Peyer's patch (tissue), 4 donors: ENCODE results near the gene SIGLEC6. TPM values are rescaled to one million over a fixed set of nuclear protein-coding genes. Genes with fewer than 3 reads are reported as not detected.

ENCODE experiments used
- DNase-seq, 3 donors: peaks; one replicate each; pipeline ENCODE4 v3.0.0-alpha.2; 2017 to 2019
- H3K27ac ChIP-seq, 4 donors: fragments of 200-600 bp; sonication (generic); one replicate each; pipeline ENCODE4 v1.5.1; 2016 to 2019
- H3K27me3 ChIP-seq, 2 donors: fragments of 200-600 bp; sonication (generic); one replicate each; pipeline ENCODE4 v1.5.1; 2019
- H3K36me3 ChIP-seq, 3 donors: fragments of 200-600 bp; sonication (generic); one replicate each; pipeline ENCODE4 v1.5.1; 2016 to 2019
- H3K4me1 ChIP-seq, 4 donors: fragments of 200-600 bp; sonication (generic); one replicate each; pipeline ENCODE4 v1.5.1; 2016 to 2019
- H3K4me3 ChIP-seq, 4 donors: fragments of 200-600 bp; sonication (generic); 1 replicate in 3 of 4; 2 replicates in 1 of 4; pipeline ENCODE4 v1.5.1; 2016 to 2019; ENCODE audit warnings: mild to moderate bottlenecking in 1 of 4
- H3K9me3 ChIP-seq, 4 donors: fragments of 200-600 bp; sonication (generic); one replicate each; pipeline ENCODE4 v1.5.1; 2016 to 2019; ENCODE audit warnings: mild to moderate bottlenecking in 1 of 4
- POLR2A ChIP-seq, 2 donors: fragments of 450-650 bp; IDR thresholded peaks; one replicate each; pipeline ENCODE4 v1.5.1; 2017; ENCODE audit warnings: antibody characterized with exemption in 2 of 2, mild to moderate bottlenecking in 2 of 2, moderate library complexity in 2 of 2
- total RNA-seq, 4 donors: library from RNA; depleted of rRNA; stranded (reverse); fragments of >200 nt; gene quantifications; one replicate each; pipeline ENCODE4 v1.1.0, GENCODE V29; 2016
- TF ChIP-seq, protein P1 (sequence below), 6 experiments: fragments of 450-650 bp in 4 of 6; fragments of 200-600 bp in 2 of 6; sonication (generic) in 1 of 6; IDR thresholded peaks; one replicate each; pipeline ENCODE4 v1.5.1; 2017 to 2019; ENCODE audit warnings: antibody characterized with exemption in 6 of 6, mild to moderate bottlenecking in 3 of 6, moderate library complexity in 1 of 6

The SIGLEC6 gene
- total RNA-seq, 4 donors from 2014 or later = 2.7 to 19.8 (median 6.8) TPM; not detected in 1

DNA sequence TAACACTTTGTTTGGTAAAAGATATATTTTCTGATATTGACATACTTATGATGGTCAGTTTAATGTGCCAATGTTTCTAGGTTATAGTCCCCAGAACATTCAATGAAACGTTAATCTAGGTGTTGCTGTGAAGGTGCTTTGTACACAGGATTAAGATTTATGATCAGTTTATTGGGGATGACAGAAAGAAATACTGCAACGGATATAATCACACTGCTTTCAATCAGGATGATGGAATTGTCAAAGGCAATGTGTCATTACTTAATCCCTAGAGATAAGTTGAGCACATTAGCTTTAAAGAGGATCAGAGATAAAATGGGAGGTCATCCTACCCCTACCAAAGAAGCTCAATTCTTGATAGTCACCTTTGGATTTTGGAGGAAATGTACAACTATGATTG, 17.5 kb downstream of the SIGLEC6 start:
- Histone ChIP-seq H3K4me3 (no peak overlapping the region), H3K4me1 (no peaks in the 10 kb centered on the region), H3K27me3 (no peaks in the 10 kb centered on the region), H3K9me3 (no peaks in the 10 kb centered on the region), H3K27ac (no peak overlapping the region), H3K36me3 (no peaks in the 10 kb centered on the region)
- DNase-seq = no peak
- no peak for TF ChIP-seq POLR2A (IDR thresholded peaks at IDR 0.05)
- TF ChIP-seq, protein P1, sequence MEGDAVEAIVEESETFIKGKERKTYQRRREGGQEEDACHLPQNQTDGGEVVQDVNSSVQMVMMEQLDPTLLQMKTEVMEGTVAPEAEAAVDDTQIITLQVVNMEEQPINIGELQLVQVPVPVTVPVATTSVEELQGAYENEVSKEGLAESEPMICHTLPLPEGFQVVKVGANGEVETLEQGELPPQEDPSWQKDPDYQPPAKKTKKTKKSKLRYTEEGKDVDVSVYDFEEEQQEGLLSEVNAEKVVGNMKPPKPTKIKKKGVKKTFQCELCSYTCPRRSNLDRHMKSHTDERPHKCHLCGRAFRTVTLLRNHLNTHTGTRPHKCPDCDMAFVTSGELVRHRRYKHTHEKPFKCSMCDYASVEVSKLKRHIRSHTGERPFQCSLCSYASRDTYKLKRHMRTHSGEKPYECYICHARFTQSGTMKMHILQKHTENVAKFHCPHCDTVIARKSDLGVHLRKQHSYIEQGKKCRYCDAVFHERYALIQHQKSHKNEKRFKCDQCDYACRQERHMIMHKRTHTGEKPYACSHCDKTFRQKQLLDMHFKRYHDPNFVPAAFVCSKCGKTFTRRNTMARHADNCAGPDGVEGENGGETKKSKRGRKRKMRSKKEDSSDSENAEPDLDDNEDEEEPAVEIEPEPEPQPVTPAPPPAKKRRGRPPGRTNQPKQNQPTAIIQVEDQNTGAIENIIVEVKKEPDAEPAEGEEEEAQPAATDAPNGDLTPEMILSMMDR (IDR thresholded peaks at IDR 0.05) = no peak

DNA sequence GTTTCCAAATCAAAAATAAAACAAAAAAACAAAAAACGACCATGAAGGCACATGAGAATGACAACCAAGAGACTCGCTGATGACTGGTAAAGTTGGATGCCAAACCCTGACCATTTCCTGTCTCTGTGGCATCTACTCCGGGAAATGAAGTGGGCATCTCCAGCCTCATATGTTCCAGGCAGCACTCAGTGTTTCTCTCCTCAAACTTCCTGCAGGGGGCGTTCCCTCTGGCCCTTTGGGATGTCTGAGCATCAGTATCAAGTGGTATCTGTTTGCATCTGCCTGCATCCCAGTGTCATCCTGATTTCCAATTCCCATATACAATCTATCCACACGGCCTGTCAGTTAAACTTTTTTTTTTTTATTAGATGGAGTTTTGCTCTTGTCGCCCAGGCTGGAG, 20.1 kb downstream of the SIGLEC6 start:
- Histone ChIP-seq H3K27me3 (no peaks in the 10 kb centered on the region), H3K9me3 (no peaks in the 10 kb centered on the region), H3K4me3 (no peak overlapping the region), H3K4me1 (no peaks in the 10 kb centered on the region), H3K27ac (no peak overlapping the region), H3K36me3 (no peaks in the 10 kb centered on the region)
- no peak for DNase-seq
- TF ChIP-seq, protein P1 (IDR thresholded peaks at IDR 0.05) = peak in 2 of 6 experiments; percentile 7 to 26
- TF ChIP-seq POLR2A (IDR thresholded peaks at IDR 0.05) = no peak

DNA sequence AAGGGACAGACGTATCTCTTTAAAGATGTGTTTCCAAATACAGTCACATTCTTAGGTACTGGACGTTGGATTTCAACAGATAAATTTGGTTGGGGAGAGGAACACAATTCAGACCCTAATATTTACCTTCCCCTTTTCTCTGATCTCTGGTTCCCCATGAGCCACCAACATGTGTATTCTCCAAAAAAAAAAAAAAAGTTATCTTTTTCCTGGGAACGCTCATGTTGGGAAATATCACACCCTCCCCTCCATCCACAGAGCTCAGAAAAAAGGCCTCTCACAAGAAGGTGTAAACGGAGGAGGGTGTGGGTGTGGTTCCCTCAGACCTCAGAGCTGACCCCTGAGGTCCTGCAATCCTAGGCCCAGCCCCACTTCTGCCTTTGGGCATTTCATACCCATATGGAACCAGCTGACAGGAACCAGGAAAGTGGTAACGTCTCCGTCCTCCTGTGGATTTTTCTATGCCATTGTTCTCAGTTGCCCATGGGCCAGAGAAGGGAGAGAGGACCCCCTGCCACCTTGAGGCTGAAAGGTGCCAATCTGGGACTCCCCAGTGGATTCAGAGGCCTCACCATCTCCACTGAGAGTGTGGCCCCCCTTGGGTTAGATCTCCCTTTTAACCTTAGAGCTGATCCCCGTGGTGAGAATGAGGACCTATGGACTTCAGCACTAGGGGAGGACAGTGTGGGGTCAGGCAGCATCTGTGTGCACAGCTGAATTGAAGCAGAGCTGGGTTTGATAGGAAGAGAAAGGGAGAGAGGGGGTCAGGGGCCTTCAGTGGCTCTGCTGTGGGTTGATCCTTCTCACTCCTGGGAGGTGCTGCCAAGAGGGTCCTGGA, 21.4 kb downstream of the SIGLEC6 start:
- TF ChIP-seq, protein P1 (IDR thresholded peaks at IDR 0.05) = no peak
- no peak for TF ChIP-seq POLR2A (IDR thresholded peaks at IDR 0.05)
- H3K27me3 ChIP-seq = no peaks in the 10 kb centered on the region
- H3K36me3 ChIP-seq = no peaks in the 10 kb centered on the region
- no peaks in the 10 kb centered on the region for H3K9me3 ChIP-seq
- no peak overlapping the region for H3K27ac ChIP-seq
- no peak overlapping the region for H3K4me3 ChIP-seq
- no peak for DNase-seq
- H3K4me1 ChIP-seq = no peaks in the 10 kb centered on the region

DNA sequence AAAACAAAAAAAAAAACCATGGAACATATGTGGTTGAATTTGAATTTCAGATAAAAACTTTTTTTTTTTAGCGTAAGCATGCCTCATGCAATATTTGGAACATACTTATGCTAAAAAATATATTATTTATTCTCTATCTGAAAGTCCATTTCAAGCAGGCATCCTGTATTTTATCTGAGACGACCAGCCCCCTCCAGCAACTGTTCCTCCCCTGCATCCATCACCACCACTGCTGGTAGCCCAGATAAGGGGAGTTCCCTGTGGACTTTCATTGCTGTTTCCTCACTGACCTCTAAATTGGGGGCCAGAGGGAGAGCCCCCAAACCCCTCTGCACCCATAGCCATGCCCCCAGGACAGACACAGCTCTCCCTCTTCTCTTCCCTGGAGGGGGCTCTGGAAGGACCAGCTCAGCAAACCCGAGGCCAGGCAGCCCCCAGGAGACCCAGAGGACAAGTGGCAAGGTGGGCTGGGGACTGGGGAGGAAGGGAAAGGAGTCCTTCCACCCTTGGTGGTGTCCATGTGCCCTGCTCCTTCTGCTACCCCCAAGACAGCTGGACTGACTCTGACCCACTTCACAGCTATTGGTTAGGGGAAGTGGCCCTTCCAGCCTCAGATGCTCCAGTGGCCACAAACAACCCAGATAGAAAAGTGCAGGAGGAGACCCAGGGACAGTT, 23.3 kb downstream of the SIGLEC6 start:
- no peak for DNase-seq
- TF ChIP-seq POLR2A (IDR thresholded peaks at IDR 0.05) = no peak
- TF ChIP-seq, protein P1 (IDR thresholded peaks at IDR 0.05) = no peak
- no peak overlapping the region for H3K4me3 ChIP-seq
- no peaks in the 10 kb centered on the region for H3K4me1 ChIP-seq
- no peaks in the 10 kb centered on the region for H3K9me3 ChIP-seq
- H3K36me3 ChIP-seq = no peaks in the 10 kb centered on the region
- H3K27ac ChIP-seq = no peak overlapping the region
- H3K27me3 ChIP-seq = no peaks in the 10 kb centered on the region

DNA sequence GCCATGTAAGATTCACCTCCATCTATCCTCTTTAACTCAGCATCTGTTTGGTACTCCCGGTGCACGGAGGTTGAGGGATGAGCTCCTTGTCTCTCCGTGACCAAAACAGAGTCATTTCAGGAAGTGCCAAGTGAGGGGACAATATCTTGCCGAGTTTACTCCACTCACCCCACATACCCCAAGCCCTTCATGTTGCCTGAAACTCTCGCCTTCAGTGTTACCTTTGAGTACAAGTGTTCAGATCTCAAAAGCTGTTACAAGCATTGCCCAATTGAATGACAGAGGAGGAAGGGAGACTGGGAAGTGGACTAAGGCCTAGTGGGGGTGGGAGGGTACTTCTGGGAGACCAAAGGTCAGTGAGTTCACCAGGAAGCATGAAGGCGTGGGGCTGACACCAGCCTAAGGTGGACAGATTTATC, 23.8 kb downstream of the SIGLEC6 start:
- Histone ChIP-seq H3K4me3 (no peak overlapping the region), H3K27ac (peak overlapping the region in 2 of 4 donors; percentile 25 to 52), H3K36me3 (no peaks in the 10 kb centered on the region), H3K9me3 (no peaks in the 10 kb centered on the region), H3K27me3 (no peaks in the 10 kb centered on the region), H3K4me1 (no peaks in the 10 kb centered on the region)
- TF ChIP-seq, protein P1 (IDR thresholded peaks at IDR 0.05) = peak in 3 of 6 experiments; percentile 9 to 20 (median 18)
- no peak for TF ChIP-seq POLR2A (IDR thresholded peaks at IDR 0.05)
- peak in 1 of 3 donors; percentile 65 for DNase-seq
